Prostate gland (tissue), 2 donors: ENCODE results near the gene TSTD2. TPM values are rescaled to one million over a fixed set of nuclear protein-coding genes. Genes with fewer than 3 reads are reported as not detected.

ENCODE experiments used
- DNase-seq: peaks from one replicate; pipeline ENCODE4 v3.0.0-alpha.2; 2019; ENCODE audit warnings: low spot score
- H3K27ac ChIP-seq, 2 donors: fragments of 200-600 bp; sonication (generic); 2 replicates each; pipeline ENCODE4 v1.5.1; 2017 to 2019
- H3K27me3 ChIP-seq: fragments of 200-600 bp; sonication (generic); replicated peaks from 2 replicates; pipeline ENCODE4 v1.5.1; 2019; ENCODE audit not compliant: insufficient read depth
- H3K36me3 ChIP-seq, 2 donors: fragments of 200-600 bp; sonication (generic); 1 replicate in 1 of 2; 2 replicates in 1 of 2; pipeline versions ENCODE4 v1.5.1 to v1.8.1; 2017 to 2019
- H3K4me1 ChIP-seq: fragments of 200-600 bp; sonication (generic); replicated peaks from 2 replicates; pipeline ENCODE4 v1.5.1; 2019
- H3K4me3 ChIP-seq, 2 donors: fragments of 200-600 bp; sonication (generic); 2 replicates each; pipeline ENCODE4 v1.5.1; 2017 to 2019
- H3K9me3 ChIP-seq: fragments of 200-600 bp; sonication (generic); 2 replicates; pipeline ENCODE4 v1.5.1; 2017
- POLR2A ChIP-seq: fragments of 450-650 bp; IDR thresholded peaks from one replicate; pipeline ENCODE4 v1.6.1; 2016; ENCODE audit warnings: antibody characterized with exemption, mild to moderate bottlenecking
- POLR2AphosphoS5 ChIP-seq: sonication (generic); formaldehyde crosslinking; IDR thresholded peaks from one replicate; pipeline ENCODE4 v1.6.1; 2017; ENCODE audit warnings: antibody characterized with exemption
- WGBS: methylation state at CpG from one replicate; pipeline ENCODE4 v1.1.5; 2018; 5-methylcytosine and 5-hydroxymethylcytosine counted together
- intact Hi-C: fragments of 100-400 bp; cut with DNase I; formaldehyde crosslinking; loops from one replicate; pipeline ENCODE4 v1.14.2; 2022
- total RNA-seq, 2 donors: library from RNA; depleted of rRNA; stranded (reverse); fragments of >200 nt; gene quantifications; one replicate each; pipeline ENCODE4 v1.1.0, GENCODE V29; 2016
- TF ChIP-seq, protein P1 (sequence below), 4 experiments: fragments of 200-600 bp in 2 of 4; fragments of 450-650 bp in 2 of 4; sonication (generic) in 2 of 4; IDR thresholded peaks; 1 replicate in 3 of 4; 2 replicates in 1 of 4; pipeline ENCODE4 v1.5.1; 2016 to 2019; ENCODE audit warnings: antibody characterized with exemption in 4 of 4, mild to moderate bottlenecking in 2 of 4, moderate library complexity in 2 of 4

TSTD2 gene
- total RNA-seq, 2 donors from 2014 or later, result 14.6 to 24.5 TPM

DNA sequence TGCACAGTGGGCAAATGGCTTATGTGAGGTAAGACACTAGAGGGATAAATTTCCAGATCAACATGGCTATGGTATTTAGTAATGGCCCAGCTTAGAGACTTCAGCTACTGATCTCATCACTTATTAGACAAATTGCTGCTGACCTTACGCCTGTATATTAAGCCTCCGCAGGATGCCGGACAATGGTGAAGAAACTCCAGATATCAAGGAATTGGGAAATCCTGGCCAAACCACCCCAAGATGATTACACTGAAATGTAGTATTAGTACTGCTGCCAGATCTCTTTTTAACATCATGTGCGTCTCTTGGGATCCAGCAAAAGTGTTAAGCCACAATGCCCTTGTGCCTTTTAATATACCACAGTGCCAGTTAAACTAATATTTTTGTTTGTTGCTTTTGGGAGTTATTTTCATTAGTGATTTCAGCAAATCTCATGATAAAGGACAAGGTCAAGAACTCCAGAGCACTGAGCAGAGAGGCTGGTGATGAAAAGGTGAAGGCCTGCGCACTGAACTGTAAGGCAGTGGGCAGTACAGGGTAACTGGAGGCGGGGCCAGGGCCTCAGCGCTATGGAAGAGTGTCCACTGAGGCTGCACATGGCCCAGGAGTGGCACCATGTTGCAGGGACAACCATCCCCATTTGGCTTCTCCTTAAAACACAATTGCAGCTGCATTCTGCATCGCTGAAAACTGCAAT is 32.5 kb downstream of the TSTD2 start:
- H3K4me3 ChIP-seq, result no peak overlapping the region
- no peak for DNase-seq
- no peak for TF ChIP-seq POLR2AphosphoS5
- no peak for TF ChIP-seq POLR2A
- TF ChIP-seq, protein P1, sequence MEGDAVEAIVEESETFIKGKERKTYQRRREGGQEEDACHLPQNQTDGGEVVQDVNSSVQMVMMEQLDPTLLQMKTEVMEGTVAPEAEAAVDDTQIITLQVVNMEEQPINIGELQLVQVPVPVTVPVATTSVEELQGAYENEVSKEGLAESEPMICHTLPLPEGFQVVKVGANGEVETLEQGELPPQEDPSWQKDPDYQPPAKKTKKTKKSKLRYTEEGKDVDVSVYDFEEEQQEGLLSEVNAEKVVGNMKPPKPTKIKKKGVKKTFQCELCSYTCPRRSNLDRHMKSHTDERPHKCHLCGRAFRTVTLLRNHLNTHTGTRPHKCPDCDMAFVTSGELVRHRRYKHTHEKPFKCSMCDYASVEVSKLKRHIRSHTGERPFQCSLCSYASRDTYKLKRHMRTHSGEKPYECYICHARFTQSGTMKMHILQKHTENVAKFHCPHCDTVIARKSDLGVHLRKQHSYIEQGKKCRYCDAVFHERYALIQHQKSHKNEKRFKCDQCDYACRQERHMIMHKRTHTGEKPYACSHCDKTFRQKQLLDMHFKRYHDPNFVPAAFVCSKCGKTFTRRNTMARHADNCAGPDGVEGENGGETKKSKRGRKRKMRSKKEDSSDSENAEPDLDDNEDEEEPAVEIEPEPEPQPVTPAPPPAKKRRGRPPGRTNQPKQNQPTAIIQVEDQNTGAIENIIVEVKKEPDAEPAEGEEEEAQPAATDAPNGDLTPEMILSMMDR (IDR thresholded peaks at IDR 0.05), result no peak
- peaks cover 4 to 22% of the 10 kb centered on the region in 2 donors for H3K36me3 ChIP-seq
- WGBS, result 94% methylated on average over 8 of the region's 8 CpGs
- no peaks in the 10 kb centered on the region for H3K9me3 ChIP-seq
- no peak overlapping the region for H3K27ac ChIP-seq
- H3K4me1 ChIP-seq, result no peaks in the 10 kb centered on the region
- H3K27me3 ChIP-seq, result no peaks in the 10 kb centered on the region
- intact Hi-C loops, result no loop called here

DNA sequence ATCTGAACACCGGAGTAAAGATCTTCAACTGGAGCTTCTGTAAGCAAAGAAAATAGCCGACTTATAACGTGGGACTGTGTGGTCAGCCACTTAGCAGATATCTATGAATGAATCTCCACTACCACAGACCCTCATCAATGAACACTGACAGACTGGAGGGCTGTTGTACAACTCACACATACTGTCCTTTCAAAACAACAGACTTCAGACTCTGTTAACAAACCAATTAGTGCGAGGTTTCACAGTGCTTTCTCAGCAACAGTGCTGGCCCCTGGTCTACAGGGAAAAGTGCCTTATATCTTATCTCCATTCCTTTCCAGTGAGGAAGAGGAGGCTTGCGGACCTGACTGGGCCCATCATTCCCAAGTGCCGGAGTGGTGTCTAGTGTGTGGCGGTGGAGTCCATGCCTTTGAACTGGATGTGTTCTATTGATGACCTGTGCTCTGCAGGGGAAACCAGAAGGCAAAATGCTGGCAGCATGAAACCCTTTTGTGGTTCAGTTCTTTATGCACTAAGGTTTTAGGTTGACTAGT is 33.8 kb downstream of the TSTD2 start:
- WGBS, result 79% methylated on average over 7 of the region's 7 CpGs
- Histone ChIP-seq H3K27me3 (no peaks in the 10 kb centered on the region), H3K36me3 (peaks cover 4 to 19% of the 10 kb centered on the region in 2 donors), H3K9me3 (no peaks in the 10 kb centered on the region), H3K4me3 (no peak overlapping the region), H3K27ac (no peak overlapping the region), H3K4me1 (no peaks in the 10 kb centered on the region)
- TF ChIP-seq POLR2A (no peak), POLR2AphosphoS5 (no peak)
- TF ChIP-seq, protein P1 (IDR thresholded peaks at IDR 0.05), result no peak
- intact Hi-C loops, result loop anchor here (2.0 to 5.0 kb wide), 3 partner anchors 97 to 187 kb away; partner anchors contain the start of genes TDRD7 and TMOD1
- no peak for DNase-seq

DNA sequence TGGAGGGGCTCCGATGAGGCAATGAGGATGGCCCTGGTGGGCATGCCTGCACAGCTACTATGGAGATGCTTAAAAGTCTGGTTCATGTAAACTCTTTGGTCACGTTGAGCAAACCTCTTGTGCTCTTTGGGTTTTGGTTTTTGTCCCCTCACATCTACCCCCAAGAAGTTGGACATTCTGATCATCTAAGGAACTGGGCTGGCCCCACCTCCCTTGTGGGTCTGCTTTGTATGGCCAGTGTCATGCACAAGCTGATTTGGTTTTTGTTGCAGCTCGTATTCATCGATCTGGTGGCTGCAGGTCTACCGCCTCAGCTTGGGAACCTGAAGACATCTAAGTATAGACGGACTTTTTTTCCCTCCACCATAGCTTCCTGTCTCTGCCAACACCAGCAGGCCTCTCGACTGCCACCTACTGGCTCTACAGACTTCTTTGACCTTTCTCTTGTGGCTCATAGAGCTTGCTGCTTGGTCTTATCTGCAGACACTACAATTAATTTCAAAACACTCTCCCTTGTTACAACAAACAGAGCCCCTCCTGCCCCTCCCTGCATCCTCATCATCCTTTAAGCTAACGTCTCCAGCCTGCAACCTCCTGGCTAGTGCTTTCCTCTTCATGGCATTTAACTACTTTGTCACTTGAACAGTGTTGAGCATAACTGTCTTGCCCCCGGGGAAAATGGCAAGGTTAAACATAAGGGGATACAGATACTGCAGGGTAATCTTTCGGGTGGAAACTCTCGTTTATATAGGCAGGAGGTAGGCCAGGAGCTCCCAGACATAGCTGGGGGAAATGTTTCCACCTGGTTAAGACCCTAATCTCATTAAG is 34.5 kb downstream of the TSTD2 start:
- peak; percentile 67 for TF ChIP-seq POLR2AphosphoS5
- TF ChIP-seq, protein P1 (IDR thresholded peaks at IDR 0.05), result peak; percentile 54 to 86 (median 74)
- TF ChIP-seq POLR2A, result no peak
- 24% methylated on average over 11 of the region's 11 CpGs for WGBS
- no peaks in the 10 kb centered on the region for H3K4me1 ChIP-seq
- H3K9me3 ChIP-seq, result no peaks in the 10 kb centered on the region
- H3K4me3 ChIP-seq, result no peak overlapping the region
- no peaks in the 10 kb centered on the region for H3K27me3 ChIP-seq
- H3K27ac ChIP-seq, result no peak overlapping the region
- intact Hi-C loops, result loop anchor here (2.0 to 5.0 kb wide), 3 partner anchors 96 to 186 kb away; partner anchors contain the start of genes TDRD7 and TMOD1
- peak; percentile 79 for DNase-seq
- peaks cover 2 to 18% of the 10 kb centered on the region in 2 donors for H3K36me3 ChIP-seq

DNA sequence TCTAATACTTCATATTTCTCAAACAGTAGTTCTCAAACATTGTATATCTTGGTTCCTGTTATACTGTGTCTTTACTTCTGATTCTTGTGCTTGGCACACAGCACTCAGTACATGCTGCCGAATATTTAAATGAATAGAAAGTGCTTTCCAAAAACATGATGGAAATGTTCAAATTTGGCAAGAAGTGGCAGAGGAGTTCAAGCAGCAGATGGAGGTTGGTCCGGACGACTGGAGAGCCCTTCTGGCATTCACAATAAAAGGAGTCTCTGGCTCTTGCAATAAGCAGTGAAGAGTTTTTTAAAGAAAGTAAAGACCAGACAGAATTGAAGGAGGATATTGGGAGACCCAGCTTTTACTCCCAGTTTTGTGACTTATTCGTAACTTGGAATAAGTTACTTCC is 36.3 kb downstream of the TSTD2 start:
- 48% methylated on average over 4 of the region's 4 CpGs for WGBS
- DNase-seq, result no peak
- Histone ChIP-seq H3K9me3 (no peaks in the 10 kb centered on the region), H3K27ac (no peak overlapping the region), H3K27me3 (no peaks in the 10 kb centered on the region), H3K4me3 (no peak overlapping the region), H3K36me3 (peaks cover 0 to 11% of the 10 kb centered on the region in 2 donors), H3K4me1 (no peaks in the 10 kb centered on the region)
- TF ChIP-seq POLR2AphosphoS5 (no peak), POLR2A (no peak)
- TF ChIP-seq, protein P1 (IDR thresholded peaks at IDR 0.05), result no peak
- intact Hi-C loops, result loop anchor here (2.0 to 5.0 kb wide), 3 partner anchors 38 to 185 kb away; partner anchors contain the start of genes TDRD7 and TMOD1
